NCI-H2107 (cell line): ENCODE results near the gene IFT88.

Source experiments
- DNase-seq: peaks from one replicate; lab custom pipeline; 2025; lab: John Stamatoyannopoulos, UW

IFT88 gene

DNA sequence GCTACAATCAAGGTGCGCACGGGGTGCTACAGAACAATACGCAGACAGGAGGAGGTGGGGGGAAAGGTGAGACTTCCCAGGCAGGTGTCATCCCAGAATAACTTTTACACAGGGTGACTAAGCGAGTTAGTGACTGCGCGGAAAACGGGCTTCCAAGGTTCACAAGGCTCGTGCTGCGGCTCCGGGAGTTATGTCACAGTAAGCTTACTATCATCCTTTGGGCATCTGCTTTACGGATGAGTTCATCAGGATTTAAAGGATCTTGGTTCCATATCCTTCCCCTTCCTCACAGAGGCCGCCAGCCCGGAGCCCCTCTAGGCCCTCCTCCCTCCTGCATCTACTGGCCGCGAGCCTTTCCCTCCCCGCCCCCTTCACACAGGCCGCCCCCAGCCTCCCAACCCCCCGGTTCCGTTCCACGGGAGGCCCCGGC is 474 bp upstream of the IFT88 start:
- no peak for DNase-seq

DNA sequence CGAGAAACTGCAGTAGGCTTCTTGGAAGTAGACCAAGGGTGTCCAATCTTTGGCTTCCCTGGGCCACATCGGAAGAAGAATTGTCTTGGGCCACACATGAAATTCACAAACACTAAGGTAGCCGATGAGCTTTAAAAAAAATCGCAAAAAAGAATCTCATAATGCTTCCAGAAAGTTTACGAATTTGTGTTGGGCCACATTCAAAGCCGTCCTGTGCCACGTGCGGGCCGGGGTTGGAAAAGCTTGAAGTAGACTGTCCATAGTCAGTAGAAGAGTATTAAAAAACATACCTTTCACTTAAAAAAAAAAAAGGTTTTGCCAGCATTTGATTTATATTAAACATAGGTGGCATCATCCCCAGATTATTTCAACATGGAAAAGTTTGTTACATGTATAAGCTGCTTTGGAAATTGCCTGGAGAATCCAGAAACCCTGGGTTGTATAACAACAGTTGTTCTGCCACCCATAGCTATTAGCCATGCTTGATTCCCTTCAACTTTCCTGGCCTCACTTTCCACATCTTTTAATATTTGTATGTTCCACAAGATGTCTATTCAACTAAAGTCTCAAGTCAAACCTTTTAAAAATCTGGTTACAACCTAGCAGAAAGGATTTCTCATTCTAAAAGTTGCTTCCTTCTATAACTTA is 1.0 kb downstream of the IFT88 start:
- DNase-seq: no peak

DNA sequence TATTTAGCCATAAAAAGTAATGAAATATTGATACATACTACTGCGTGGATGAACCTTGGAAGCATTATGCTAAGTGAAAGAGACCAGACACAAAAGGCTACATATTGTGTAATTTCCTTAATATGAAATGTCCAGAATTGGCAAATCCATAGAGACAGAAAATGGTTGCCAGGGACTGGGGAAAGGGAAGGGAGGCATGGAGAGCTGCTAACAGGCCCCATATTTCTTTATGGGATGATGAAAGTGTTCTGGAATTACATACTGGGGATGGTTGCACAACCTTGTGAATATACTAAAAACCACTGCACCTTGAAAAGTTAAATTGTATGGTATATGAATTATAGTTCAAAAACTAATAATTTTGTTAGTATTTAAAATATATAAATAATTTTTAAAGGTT is 3.6 kb downstream of the IFT88 start:
- no peak for DNase-seq

DNA sequence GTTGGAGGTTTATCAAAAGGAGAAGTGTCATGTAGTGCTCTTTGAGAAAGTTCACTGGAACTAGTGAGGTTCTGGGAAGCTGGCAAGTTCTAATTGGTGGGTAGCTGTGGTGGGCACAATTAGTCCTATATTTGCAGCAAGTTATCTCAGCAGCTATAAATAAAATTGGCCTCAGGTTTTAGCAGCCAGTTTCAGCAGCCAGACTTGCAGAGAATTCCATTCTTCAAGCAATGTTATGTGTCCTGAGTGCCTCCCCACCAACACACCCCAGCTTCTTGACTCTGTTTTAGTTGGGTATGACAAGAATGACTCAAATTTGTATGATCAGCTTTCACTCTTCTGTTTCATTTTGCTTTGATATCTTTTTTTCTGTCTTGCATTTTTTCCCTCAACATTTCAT is 4.7 kb downstream of the IFT88 start:
- no peak for DNase-seq

DNA sequence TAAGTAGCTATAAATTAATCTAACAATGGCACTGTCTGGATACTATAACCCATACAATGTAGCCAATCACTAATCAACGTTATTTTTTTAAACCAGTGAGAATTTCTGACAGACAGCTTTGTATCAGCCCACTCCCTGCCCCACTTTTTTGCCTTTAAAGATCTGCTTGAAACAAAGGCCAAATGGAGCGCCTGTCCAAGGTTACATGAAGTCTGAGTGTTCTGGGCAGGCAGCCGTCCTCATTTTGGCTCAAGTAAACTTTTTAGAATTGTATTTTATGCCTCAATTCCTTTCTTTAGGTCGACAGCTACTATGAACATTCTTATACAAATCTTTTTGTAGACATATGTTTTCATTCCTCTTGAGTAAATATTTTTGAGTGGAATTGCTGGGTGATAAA is 6.2 kb downstream of the IFT88 start:
- no peak for DNase-seq

DNA sequence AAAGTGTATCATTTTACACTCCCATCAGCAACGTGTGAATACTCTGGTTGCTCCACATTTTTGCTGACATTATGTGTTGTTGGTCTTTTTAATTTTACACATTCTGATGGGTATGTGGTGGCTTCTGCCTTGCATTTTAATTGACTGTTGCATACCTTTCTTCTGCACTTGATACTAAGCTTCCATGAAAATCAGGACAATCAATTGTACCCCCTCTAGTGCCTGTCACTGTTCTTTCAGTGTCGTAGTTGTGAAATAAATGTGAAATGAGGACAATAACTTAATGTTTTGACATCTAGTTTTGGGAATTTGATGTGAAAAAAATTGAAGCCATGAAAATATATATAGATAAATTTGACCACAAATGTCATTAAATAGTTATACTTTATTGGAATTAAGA is 6.7 kb downstream of the IFT88 start:
- no peak for DNase-seq

DNA sequence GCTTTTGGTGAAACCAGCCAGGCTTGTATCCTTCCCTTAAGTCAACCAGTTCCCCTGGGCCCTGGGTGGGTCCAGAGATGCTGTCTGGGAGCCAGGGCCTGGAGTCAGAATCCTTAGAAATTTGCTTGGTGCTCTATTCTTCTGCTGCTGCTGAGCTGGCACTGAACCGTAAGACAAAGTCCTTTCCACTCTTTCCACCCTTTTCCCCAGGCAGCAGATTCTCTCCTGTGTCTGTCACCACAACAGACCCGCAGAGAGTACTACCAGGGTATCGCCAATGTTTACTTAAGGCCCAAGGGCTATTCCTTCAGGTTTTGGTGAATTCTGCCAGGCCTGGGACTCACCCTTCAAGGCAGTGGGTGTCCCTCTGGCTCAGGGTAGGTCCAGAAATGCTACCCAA is 12.2 kb downstream of the IFT88 start:
- no peak for DNase-seq

DNA sequence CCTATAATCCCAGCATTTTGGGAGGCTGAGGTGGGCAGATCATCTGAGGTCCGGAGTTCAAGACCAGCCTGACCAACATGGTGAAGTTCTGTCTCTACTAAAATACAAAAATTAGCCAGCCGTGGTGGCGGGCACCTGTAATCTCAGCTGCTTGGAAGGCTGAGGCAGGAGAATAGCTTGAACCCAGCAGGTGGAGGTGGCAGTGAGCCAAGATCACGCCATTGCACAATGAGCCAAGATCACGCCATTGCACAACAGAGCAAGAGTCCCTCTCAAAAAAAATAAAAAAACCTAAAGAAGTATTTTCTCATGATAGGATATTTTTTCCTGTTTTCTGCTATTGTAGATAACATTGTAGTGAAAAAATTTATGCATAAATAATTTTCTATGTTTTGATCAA is 13.3 kb downstream of the IFT88 start:
- no peak for DNase-seq

DNA sequence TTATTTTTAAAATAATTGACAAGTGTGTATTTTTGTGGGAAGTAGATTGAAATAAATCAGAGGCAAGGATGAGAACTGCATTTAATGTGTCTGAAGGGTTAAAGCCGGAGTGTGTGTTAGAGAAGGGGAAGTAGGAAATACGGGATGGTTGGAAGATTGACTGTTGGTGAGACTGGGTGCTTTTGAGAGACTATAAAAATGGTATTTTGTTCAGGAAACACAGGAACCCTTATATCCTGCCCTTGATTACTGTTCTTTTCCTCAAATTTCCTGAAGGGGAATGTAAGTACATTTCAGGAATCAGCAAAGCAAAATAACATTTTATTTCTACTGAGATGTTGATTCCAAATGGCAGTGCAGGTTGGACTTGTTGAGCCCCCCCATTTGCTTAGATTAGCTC is 15.1 kb downstream of the IFT88 start:
- no peak for DNase-seq

DNA sequence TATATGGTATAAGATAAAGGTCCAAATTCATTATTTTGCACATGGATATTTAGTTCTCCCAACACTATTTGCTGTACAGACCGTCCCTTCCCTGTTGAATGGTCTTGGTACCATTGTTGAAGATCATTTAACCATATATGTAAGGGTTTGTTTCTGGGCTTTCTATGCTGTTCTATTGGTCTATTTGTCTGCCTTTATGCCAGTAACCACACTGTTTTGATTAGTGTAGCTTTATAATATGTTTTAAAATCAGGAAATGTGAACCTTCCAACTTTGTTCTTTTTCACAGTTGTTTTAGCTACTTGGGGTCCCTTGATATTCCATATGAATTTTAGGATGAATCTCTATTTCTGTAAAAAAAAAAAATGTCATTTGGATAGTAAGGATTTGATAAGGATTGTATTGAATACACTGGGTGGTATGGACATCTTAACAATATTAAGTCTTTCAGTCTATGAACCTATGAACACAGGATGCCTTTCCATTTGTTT is 16.9 kb downstream of the IFT88 start:
- DNase-seq: no peak

DNA sequence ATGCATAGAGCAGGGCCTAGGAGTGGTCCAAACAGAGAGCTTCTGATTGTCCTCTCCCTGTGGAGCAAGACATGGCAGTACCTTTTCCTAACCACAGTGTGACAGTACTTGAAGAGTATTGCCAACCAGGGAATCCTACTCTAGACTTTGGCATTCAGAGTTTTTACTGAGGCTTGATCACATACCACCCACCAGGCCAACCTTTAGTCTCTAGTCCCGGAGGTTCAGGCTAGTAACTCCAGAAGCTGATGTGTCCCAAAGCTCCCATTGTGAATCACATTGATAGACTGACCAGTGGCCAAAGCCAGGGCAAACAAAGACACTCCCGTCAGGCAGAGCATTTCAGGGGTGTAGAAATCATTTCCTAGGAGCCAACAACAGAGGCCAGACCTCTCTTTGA is 18.4 kb downstream of the IFT88 start:
- no peak for DNase-seq

DNA sequence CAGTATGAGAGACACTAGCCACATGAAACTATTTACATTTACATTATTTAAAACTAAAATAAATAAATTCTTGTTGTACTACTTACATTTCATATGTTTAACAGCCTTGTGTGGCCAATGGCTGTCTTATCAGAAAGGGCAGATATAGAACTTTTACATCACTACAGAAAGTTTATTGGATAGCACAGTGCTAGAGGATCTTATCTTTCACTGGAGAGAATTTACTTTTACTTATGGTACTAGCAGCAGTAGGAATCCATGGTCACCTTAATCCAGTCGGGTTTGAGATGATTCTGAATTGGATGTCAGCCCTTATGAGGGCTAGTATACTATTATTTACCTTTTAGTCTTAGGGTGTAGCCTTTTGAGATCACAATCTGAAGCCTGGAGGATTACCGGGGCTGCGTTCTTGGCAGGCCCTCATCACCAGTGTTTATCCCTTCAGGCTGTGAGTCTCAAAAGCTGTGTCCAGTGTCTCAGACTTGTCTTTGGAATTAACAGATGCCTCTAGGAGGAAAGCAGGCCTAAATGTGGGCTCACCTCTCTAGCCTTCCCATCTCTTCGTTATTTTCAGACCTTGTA is 21.7 kb downstream of the IFT88 start:
- no peak for DNase-seq

DNA sequence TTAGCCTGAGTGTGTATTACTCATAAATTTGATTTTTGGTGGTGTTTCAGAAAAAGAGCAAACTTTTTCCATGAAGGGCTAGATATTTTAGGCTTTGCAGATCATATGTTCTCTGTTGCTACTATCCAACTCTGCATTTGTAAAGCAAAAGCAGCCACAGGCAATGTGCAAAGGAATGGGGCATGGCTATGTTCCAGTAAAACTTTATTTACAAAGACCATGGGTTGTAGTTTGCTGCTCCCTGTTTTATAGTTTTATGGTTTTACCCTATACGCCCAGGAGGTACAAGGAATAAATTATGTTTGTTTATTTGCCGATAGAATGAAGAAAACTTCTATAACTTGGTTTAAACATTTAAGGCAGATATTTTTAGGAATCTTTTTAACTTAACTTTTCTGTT is 23.6 kb downstream of the IFT88 start:
- DNase-seq: no peak

DNA sequence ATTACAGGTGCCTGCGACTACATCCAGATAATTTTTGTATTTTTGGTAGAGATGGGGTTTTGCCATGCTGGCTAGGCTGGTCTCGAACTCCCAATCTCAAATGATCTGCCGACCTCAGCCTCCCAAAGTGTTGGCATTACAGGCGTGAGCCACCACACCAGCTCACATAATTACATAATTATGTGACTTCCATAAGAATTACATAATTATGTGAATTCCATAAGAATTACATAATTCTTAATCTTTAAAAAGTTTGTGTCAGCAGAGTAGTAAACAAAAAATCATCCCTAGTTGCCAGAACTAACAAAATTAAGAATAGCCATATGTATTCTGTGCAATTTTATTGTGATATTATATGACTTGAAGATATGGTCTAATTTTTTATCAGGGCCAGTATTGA is 25.6 kb downstream of the IFT88 start:
- DNase-seq: no peak

DNA sequence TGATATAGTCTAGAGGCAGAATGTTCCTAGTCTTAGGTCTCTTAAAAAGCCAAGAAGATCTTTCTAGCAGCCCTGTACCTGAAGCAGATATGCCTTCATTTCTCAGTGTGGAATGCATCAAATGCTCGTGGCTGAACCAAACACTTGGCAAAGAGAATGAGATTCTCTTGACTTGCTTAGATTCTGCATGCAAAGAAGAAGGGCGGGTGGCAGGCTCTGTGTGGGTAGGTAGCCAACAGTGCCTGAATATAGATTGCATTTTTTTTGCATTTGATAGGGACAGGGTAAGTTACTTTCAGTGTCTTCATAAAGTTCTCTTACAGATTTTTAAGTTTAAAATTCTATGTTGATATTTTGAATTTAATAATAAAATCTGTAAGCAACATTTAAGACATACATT is 27.3 kb downstream of the IFT88 start:
- no peak for DNase-seq

DNA sequence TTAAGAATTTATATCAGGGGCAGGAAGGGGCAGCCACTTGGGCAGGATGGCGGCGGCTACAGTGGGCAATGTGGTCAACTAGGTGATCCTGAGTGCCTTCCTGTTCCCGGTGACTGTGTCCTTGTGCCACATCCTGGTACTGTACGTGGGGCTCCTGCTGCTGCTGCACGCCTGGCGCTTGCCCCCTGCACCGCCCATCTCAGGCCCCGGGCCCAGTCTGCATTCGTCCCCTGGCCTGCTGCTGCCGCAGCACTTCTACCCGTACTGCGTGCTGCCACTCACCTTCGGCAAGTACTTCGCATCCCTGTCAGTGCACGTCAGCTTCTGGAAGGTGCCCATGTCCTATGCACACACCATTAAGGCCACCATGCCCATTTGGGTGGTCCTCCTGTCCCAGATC is 40.1 kb downstream of the IFT88 start:
- no peak for DNase-seq

DNA sequence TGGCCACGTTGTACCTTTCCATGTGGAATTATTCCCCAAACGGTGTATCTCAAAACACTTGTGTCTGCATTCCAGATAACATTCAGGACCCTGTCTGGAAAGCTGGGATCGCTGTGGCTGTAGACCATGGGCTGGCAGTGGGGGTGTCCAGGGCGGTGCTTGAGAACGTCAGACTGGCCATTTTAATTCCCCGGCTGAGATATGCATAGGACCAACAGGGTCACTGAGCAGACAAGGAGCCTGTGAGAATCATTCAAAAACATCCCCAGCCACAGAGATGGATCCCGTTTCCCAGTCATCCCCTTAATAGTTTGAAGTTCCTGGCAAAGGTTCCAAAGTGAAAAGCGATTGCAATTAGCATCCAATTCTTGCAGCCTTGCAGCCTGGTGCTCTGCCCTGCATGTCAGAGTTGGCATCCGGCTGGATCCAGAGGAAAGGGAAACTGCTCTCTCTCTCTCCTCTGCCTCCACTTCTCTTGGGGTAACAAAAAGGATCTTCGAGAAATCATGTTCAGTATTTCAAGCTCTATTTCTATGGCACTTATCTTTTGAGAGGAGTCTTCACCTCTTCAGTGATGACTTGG is 41.6 kb downstream of the IFT88 start:
- DNase-seq: no peak

DNA sequence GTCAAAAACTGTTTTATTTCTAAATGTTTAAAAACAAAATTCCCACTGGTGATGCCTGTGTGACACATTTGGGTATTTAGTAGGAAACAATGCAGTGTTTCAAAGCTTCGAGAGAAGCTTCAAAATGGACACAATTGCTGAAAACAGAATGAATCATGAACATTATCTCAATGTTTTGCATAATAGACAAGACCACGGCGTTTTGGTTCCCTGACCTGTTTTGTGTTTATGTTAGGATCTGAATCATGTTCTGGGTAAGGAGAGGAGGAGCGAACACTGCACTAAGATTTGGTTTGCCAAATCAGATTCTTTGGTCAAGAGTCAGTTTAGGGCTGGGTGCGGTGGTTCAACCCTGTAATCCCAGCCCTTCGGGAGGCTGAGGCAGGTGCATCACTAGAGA is 42.2 kb downstream of the IFT88 start:
- DNase-seq: no peak

DNA sequence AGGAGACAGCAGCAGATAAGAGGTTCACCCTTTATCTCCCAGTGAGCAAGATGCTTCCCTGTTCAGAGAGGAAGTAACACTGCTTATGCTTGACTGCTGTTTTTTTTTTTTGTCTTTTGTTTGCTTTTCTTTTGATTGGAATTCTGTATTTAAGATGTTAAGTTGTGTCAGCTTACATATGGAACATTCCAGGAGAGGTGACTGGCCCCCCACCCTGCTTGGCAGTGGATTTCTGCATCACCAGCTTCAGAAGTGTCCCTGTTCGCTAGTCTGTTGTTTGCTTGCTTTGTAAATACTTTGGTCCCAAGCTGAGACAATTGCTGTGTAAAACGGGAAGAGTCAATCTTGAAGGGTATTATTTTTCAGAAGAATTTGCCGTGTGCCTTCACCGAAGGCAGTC is 43.0 kb downstream of the IFT88 start:
- no peak for DNase-seq

DNA sequence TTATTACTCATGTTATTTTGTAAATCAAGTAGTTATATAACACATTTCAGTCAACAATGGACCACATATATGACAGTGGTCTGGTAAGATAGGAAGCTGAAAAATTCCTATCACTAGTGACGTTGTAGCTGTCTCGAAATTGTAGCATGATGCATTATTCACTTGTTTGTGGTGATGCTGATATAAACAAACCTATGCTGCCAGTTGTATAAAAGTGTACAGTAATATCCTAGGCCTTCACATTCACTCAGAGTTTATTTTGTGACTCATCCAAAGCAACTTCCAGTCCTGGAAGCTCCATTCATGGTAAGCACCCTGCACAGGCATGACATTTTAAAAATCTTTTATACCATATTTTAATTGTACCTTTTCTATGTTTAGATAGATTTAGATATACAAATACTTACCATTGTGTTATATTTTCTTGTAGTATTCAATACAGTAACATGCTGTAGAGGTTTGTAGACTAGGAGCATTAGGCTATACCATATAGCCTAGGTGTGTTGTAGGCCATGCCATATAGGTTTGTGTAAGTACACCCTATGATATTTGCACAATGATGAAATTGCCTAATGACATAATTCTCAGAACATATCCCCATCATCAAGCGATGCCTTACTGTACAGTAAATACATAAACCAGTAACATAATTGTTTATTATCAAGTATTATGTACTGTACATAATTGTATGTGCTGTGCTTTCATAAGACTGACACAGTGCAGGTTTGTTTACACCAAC is 49.3 kb downstream of the IFT88 start:
- no peak for DNase-seq

DNA sequence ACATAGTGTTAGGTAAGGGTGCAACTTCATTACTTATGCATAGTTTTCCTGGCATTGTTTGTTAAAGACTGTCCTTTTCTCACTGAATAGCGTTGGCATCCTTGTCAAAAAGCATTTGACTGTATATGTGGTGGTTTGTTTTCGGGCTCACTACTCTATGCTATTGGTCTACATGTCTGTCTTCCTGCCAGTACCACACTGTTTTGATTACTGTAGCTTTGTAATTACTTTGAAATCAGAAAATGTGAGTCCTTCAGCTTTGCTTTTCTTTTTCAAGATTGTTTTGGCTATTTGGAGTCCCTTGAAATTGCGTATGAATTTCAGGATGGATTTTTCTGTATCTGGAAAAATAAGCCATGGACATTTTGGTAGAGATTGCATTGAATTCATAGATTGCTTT is 56.0 kb downstream of the IFT88 start:
- no peak for DNase-seq

DNA sequence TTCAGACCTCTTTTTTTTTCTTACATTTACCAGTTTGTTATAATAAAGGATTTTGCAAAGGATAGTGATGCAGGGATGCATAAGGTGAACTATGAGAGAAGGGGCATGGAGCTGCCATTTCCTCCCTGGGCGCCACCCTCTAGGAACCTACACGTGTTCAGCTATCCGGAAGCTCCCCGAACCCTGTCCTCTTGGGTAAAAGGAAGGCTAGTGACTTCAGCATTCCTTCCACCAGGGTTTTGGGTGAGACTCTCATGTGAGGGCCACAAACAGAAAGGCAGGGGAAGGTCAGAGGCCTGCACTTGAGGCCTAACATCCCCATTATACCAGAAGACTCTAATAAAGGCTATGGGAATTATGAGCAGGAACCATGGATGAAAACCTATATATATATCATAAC is 57.3 kb downstream of the IFT88 start:
- no peak for DNase-seq

DNA sequence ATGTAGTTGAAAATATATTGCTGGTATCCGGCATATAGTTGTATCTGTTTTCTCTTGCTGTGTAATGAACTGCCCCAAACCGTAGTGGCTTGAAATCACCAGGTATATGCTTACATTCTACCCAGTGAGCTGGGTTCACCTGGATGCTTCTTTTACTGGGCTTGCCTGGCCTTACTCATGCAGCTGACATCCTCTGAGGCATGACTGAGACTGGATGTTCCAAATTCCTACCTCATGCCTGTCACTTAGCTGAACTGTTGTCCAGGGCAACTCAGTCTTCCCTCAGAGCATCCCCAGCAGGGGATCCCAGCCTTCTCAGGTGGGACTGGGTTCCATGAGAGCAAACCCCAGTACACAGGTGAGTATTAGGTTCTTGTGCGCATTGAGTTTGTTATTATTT is 66.8 kb downstream of the IFT88 start:
- no peak for DNase-seq
